Osteoblast (primary cell): ENCODE measurements around the gene PKN2. TPM values are rescaled to one million over a fixed set of nuclear protein-coding genes. Genes with fewer than 3 reads are reported as not detected.
"Not testable (repeated sequence)": the region's sequence is repeated elsewhere in the genome, so short reads cannot be mapped to it uniquely, and the experiment has no call there.

Source experiments
- DNase-seq: peaks from one replicate; pipeline ENCODE4 v3.0.0; 2011; ENCODE audit warnings: low spot score, mixed read lengths; ENCODE audit not compliant: insufficient read length; ENCODE audit errors: missing footprints
- H2AFZ ChIP-seq: 2 replicates; pipeline ENCODE4 v1.6.0; 2011; ENCODE audit warnings: mild to moderate bottlenecking, low read length
- H3K27ac ChIP-seq: 2 replicates; pipeline ENCODE4 v1.5.1; 2011; ENCODE audit warnings: mild to moderate bottlenecking, low read depth, low read length, moderate library complexity
- H3K27me3 ChIP-seq: 2 replicates; pipeline ENCODE4 v1.6.0; 2012; ENCODE audit warnings: mild to moderate bottlenecking, control low read depth, inconsistent platforms, low read length, moderate library complexity; ENCODE audit not compliant: insufficient read depth
- H3K36me3 ChIP-seq: 2 replicates; pipeline ENCODE4 v1.5.1; 2011; ENCODE audit warnings: mild to moderate bottlenecking, low read length, control low read depth, moderate library complexity; ENCODE audit not compliant: insufficient read depth
- H3K4me1 ChIP-seq: 2 replicates; pipeline ENCODE4 v1.5.1; 2011; ENCODE audit warnings: mild to moderate bottlenecking, low read length, control low read depth, moderate library complexity; ENCODE audit not compliant: insufficient read depth
- H3K4me2 ChIP-seq: 2 replicates; pipeline ENCODE4 v1.6.0; 2011; ENCODE audit warnings: mild to moderate bottlenecking, low read length; ENCODE audit not compliant: insufficient read depth
- H3K4me3 ChIP-seq: fragments of 200-600 bp; sonication (generic); 3 replicates; pipeline ENCODE4 v1.5.1; 2012; ENCODE audit warnings: mild to moderate bottlenecking, low read length, inconsistent platforms; ENCODE audit not compliant: insufficient read depth
- H3K79me2 ChIP-seq: 2 replicates; pipeline ENCODE4 v1.6.0; 2012; ENCODE audit warnings: mild to moderate bottlenecking, low read length, control low read depth, inconsistent platforms; ENCODE audit not compliant: insufficient read depth
- H3K9me3 ChIP-seq: 2 replicates; pipeline ENCODE4 v1.5.1; 2011; ENCODE audit warnings: low read depth, low read length, control low read depth
- H4K20me1 ChIP-seq: 2 replicates; pipeline ENCODE4 v1.6.0; 2012; ENCODE audit warnings: mild to moderate bottlenecking, low read length, control low read depth; ENCODE audit not compliant: insufficient read depth
- CTCF ChIP-seq: IDR thresholded peaks from 2 replicates; pipeline ENCODE4 v1.5.1; 2011; ENCODE audit warnings: mild to moderate bottlenecking, low read depth, low read length, moderate library complexity; ENCODE audit errors: extremely low read depth
- total RNA-seq: library from RNA; depleted of rRNA; stranded (reverse); fragments of >200 nt; gene quantifications from 2 replicates; pipeline ENCODE4 v1.2.3, GENCODE V29; 2012

Gene PKN2
- total RNA-seq, 1 donor: 43.4 TPM

- Histone ChIP-seq H3K4me3 (no peak overlapping the region), H3K4me2 (no peak overlapping the region), H3K36me3 (no peaks in the 10 kb centered on the region), H3K9me3 (no peaks in the 10 kb centered on the region), H3K27ac (no peak overlapping the region), H3K4me1 (no peaks in the 10 kb centered on the region), H3K27me3 (no peaks in the 10 kb centered on the region), H2AFZ (no peak overlapping the region), H3K79me2 (peaks cover 67% of the 10 kb centered on the region), H4K20me1 (no peaks in the 10 kb centered on the region)
- TF ChIP-seq CTCF: no peak
- DNase-seq: no peak
Observed at GRCh38 chr1:88708011-88708410, 23.9 kb downstream of the PKN2 start.

- not testable (repeated sequence) for H3K4me2 ChIP-seq, H3K4me3 ChIP-seq, H3K27me3 ChIP-seq, H2AFZ ChIP-seq, H4K20me1 ChIP-seq, H3K27ac ChIP-seq, H3K4me1 ChIP-seq, H3K9me3 ChIP-seq, DNase-seq, H3K36me3 ChIP-seq
- H3K79me2 ChIP-seq: peaks cover 52% of the 10 kb centered on the region
Observed at GRCh38 chr1:88712907-88713306, 28.8 kb downstream of the PKN2 start.

- H3K4me1 ChIP-seq, H2AFZ ChIP-seq, H3K9me3 ChIP-seq, DNase-seq, H3K27ac ChIP-seq, H3K4me3 ChIP-seq, H3K27me3 ChIP-seq, H3K4me2 ChIP-seq, H4K20me1 ChIP-seq, H3K36me3 ChIP-seq: not testable (repeated sequence)
- H3K79me2 ChIP-seq: peaks cover 56% of the 10 kb centered on the region
Observed at GRCh38 chr1:88716571-88716970, 32.5 kb downstream of the PKN2 start.

GRCh38 chr1:88722492-88722891 is 38.4 kb downstream of the PKN2 start:
- Histone ChIP-seq H3K4me1 (no peaks in the 10 kb centered on the region), H3K36me3 (no peaks in the 10 kb centered on the region), H3K9me3 (no peaks in the 10 kb centered on the region), H3K27me3 (no peaks in the 10 kb centered on the region), H4K20me1 (peaks cover 17% of the 10 kb centered on the region), H2AFZ (no peak overlapping the region), H3K79me2 (peaks cover 84% of the 10 kb centered on the region), H3K4me2 (no peak overlapping the region), H3K4me3 (no peak overlapping the region), H3K27ac (no peak overlapping the region)
- no peak for DNase-seq
- TF ChIP-seq CTCF: no peak

- H3K4me3 ChIP-seq: no peak overlapping the region
- peaks cover 78% of the 10 kb centered on the region for H3K79me2 ChIP-seq
- no peaks in the 10 kb centered on the region for H3K36me3 ChIP-seq
- no peak overlapping the region for H3K27ac ChIP-seq
- H2AFZ ChIP-seq: no peak overlapping the region
- H3K9me3 ChIP-seq: no peaks in the 10 kb centered on the region
- peaks cover 32% of the 10 kb centered on the region for H4K20me1 ChIP-seq
- no peak for TF ChIP-seq CTCF
- no peak overlapping the region for H3K4me2 ChIP-seq
- no peak for DNase-seq
- H3K27me3 ChIP-seq: no peaks in the 10 kb centered on the region
- peaks cover 11% of the 10 kb centered on the region for H3K4me1 ChIP-seq
Observed at GRCh38 chr1:88726697-88727096, 42.6 kb downstream of the PKN2 start.
